Astrocyte of the cerebellum (primary cell): ENCODE results near the gene RIC1.
"Not testable (repeated sequence)": the region's sequence is repeated elsewhere in the genome, so short reads cannot be mapped to it uniquely, and the experiment has no call there.

Source experiments
- DNase-seq: peaks from one replicate; pipeline ENCODE4 v3.0.0-alpha.2; 2011; ENCODE audit warnings: low read depth
- H3K4me3 ChIP-seq: 2 replicates; pipeline ENCODE4 v1.5.1; 2011; ENCODE audit warnings: mild to moderate bottlenecking, low read depth, low read length, moderate library complexity
- in situ Hi-C: cut with HindIII; loops from 2 replicates; pipeline ENCODE4 v1.10.0; 2017; ENCODE audit warnings: low sequenced_read_pairs
- TF ChIP-seq, protein P1 (sequence below): IDR thresholded peaks from 2 replicates; pipeline ENCODE4 v1.5.1; 2012; ENCODE audit warnings: low read length, low read depth, moderate library complexity, mild to moderate bottlenecking; ENCODE audit errors: missing control alignments

RIC1 gene

DNA sequence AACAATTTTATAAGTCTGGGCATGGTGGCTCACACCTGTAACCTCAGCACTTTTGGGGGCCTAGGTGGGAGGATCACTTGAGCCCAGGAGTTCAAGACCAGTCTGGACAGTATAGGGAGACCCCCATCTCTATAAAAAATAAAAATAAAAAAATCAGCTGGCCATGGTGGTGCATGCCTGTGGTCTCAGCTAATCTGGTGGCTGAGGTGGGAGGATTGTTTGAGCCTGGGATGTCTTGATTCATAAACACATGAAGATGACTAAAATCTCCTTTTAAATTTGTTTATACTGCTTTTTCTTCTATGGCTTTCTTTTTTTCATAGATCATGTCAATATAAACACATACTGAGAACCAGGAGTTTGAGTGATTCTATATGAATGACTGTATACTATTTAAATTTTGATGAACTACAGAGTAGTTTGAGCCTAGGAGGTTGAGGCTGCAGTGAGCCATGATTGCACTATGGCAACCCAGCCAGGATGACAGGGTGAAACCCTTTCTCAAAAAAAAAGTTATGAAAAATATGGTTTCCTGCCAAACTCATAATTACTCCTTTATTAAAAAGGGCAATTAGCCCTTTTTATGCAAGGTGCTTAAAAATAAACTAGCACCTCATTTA, 14.2 kb downstream of the RIC1 start:
- no peak for DNase-seq
- H3K4me3 ChIP-seq, result no peak overlapping the region
- TF ChIP-seq, protein P1, sequence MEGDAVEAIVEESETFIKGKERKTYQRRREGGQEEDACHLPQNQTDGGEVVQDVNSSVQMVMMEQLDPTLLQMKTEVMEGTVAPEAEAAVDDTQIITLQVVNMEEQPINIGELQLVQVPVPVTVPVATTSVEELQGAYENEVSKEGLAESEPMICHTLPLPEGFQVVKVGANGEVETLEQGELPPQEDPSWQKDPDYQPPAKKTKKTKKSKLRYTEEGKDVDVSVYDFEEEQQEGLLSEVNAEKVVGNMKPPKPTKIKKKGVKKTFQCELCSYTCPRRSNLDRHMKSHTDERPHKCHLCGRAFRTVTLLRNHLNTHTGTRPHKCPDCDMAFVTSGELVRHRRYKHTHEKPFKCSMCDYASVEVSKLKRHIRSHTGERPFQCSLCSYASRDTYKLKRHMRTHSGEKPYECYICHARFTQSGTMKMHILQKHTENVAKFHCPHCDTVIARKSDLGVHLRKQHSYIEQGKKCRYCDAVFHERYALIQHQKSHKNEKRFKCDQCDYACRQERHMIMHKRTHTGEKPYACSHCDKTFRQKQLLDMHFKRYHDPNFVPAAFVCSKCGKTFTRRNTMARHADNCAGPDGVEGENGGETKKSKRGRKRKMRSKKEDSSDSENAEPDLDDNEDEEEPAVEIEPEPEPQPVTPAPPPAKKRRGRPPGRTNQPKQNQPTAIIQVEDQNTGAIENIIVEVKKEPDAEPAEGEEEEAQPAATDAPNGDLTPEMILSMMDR, result no peak
- in situ Hi-C loops, result no loop called here

DNA sequence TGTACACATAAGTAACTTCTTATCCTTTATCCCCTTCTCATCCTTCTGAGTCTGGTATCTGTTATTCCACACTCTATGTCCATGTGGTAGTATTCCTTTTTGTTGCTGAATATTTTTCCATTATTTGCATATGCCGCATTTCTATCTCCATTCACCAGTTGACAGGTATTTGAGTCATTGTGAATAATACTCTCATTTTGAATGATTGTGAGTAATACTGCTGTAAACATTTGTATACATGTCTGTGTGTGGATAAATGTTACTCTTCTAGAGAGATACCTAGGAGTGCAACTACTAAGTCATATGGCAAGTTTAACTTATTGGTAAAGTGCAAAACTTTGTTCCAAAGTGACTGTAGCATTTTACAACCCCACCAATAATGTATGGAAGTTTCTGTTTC, 15.6 kb downstream of the RIC1 start:
- TF ChIP-seq, protein P1, result no peak
- in situ Hi-C loops, result no loop called here
- no peak for DNase-seq

DNA sequence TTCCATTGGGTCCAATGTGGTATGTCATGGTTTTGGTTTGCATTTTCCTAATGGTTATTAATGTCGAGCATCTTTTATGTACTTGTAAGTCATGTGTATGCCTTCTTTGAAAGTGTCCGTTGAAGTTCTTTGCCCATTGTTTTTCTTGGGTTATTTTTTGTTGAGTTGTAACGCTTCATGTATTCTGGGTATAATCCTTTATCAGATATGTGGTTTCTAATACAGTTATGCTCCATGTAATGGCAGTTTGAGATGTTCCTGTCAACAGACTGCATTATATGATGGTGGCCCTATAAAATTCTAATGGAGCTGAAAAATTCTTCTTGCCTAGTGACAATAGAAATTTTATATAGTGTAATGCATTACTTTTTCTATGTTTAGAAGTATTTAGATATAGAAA, 17.2 kb downstream of the RIC1 start:
- no peak overlapping the region for H3K4me3 ChIP-seq
- TF ChIP-seq, protein P1, result no peak
- in situ Hi-C loops, result no loop called here
- no peak for DNase-seq

More for the DNA sequence above, 15.6 kb downstream of the RIC1 start:
- no peak overlapping the region for H3K4me3 ChIP-seq

DNA sequence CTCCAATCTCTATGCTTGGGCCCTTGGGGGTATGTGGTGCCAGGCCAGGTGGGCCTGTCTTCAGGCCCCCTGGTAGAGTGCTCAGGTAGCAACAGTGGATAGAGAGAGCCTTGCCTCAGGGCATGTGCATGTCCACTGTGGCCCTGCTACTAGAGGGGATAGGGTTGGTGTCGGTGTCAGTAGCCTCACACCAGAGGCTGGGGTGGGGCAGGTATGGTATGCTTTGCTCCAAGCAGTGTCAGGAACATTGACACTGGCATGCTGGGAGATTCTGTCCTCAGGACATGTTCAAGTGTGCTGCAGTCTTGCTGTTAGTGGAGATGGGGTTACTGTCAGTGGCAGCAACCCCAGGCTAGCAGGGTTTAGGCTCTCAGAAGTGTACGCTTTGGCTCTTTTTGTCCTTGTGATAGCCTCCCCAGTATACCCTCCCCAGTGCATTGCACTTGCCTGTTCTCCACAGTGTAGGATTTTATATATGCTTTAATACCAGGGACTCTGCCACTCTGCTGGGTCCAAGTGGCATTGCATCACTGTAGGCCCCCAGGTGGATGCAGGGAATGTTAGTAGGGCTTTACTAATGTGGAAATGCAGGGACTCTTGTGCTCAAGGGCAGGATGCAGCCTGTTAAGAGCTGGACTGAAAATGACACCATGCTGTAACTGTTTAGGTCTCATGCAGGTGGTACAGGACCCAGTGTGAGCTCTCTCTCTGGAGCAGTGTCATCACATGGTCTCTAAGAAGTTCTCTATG, 21.6 kb downstream of the RIC1 start:
- DNase-seq, result no peak

DNA sequence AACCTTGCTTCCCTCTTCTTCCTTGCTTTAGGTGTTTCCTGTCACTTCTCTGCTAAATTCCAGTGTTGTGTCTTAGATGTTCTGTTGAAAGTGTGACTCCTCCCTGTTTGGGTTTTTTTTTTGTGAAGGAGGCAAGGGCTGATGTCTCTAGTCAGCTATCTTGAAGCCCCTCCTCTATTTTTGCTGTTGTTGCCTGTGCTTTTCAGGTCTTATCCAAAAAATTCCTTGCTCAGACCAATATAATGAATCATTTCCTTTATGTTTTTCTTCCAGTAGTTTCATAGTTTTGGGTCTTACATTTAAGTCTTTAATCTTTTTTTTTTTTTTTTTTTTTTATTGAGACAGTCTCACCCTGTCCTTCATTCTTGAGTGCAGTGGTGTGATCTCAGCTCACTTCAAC, 22.3 kb downstream of the RIC1 start:
- DNase-seq, result no peak
- in situ Hi-C loops, result no loop called here
- TF ChIP-seq, protein P1, result no peak
- no peak overlapping the region for H3K4me3 ChIP-seq

More for the DNA sequence above, 21.6 kb downstream of the RIC1 start:
- H3K4me3 ChIP-seq, result no peak overlapping the region
- TF ChIP-seq, protein P1, result no peak
- in situ Hi-C loops, result no loop called here

DNA sequence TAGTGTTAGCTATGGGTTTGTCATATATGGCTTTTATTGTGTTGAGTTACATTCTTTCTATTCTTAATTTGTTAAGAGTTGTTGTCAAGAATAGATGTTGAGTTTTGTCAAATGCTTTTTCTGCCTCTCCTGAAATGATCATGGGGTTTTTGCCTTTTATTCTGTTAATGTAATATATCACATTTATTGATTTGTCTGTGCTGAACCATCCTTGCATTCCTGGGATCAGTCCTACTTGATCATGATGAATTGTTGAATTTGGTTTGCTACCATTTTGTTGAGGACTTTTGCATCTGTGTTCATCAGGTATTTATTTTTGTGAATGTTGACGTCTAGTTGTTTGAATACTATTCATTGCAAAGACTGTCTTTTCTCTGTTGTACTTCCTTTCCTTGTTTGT, 23.9 kb downstream of the RIC1 start:
- TF ChIP-seq, protein P1, result no peak
- no peak overlapping the region for H3K4me3 ChIP-seq
- no peak for DNase-seq
- in situ Hi-C loops, result no loop called here

DNA sequence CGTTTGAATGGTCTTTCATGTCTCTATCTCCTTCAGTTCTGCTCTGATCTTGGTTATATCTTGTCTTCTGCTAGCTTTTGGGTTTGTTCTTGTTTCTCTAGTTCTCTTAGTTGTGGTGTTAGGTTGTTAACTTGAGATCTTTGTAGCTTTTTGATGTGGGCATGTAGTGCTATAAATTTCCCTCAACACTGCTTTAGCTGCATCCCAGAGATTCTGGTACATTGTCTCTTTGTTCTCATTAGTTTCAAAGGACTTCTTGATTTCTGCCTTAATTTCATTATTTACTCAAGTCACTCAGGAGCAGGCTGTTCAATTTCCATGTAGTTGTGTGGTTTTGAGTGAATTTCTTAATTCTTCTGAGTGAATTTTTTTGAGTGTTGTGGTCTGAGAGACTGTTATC, 33.9 kb downstream of the RIC1 start:
- DNase-seq, H3K4me3 ChIP-seq, in situ Hi-C loops: not testable (repeated sequence)
